Natural killer cell (primary cell): Measurements from ENCODE around the gene SH3PXD2A. TPM values are rescaled to one million over a fixed set of nuclear protein-coding genes. Genes with fewer than 3 reads are reported as not detected.

ENCODE experiments used
- total RNA-seq, 4 donors: library from RNA; stranded (reverse); fragments of 120-200 nt in 1 of 4; gene quantifications; one replicate each; pipeline versions ENCODE4 v1.2.3 to v1.2.4, GENCODE V29; 2013 to 2022

The SH3PXD2A gene
- total RNA-seq, 3 donors from 2014 or later (not counting 1 experiment from before 2014, with no cell fraction given): 3.3 to 7.0 (median 4.9) TPM

Other genes starting within 250 kb of the SH3PXD2A start
- gene STN1, start 62.6 kb upstream of the SH3PXD2A start, total RNA-seq: 10 to 100 TPM; 31.7 to 53.4 (median 34.0) TPM
- 10 to 100 TPM; 33.4 to 48.7 (median 40.3) TPM for gene SLK, start 111.6 kb upstream of the SH3PXD2A start, total RNA-seq
- gene COL17A1, start 230.3 kb upstream of the SH3PXD2A start, total RNA-seq: not detected